ENCODE data around the gene TEX19.

The TEX19 gene

GRCh38 chr17:82321947-82322466, 37.0 kb upstream of the TEX19 start:
- no peak for DNase-seq (ENCODE audit: low spot score)

- DNase-seq (ENCODE audit: low spot score) = no peak
Observed at GRCh38 chr17:82322526-82323453, 36.3 kb upstream of the TEX19 start.

- no peak for DNase-seq (ENCODE audit: low spot score)
Observed at GRCh38 chr17:82323514-82324234, 35.4 kb upstream of the TEX19 start.

GRCh38 chr17:82324566-82325285, 34.3 kb upstream of the TEX19 start:
- no peak for DNase-seq (ENCODE audit: low spot score)

GRCh38 chr17:82325286-82326180, 33.5 kb upstream of the TEX19 start:
- no peak for DNase-seq (ENCODE audit: low spot score)

GRCh38 chr17:82327289-82327688, 31.8 kb upstream of the TEX19 start:
- DNase-seq (ENCODE audit: low spot score) = no peak

GRCh38 chr17:82327757-82328140, 31.3 kb upstream of the TEX19 start:
- DNase-seq (ENCODE audit: low spot score) = no peak

GRCh38 chr17:82328141-82328993, 30.7 kb upstream of the TEX19 start:
- DNase-seq (ENCODE audit: low spot score) = no peak

GRCh38 chr17:82328994-82329507, 30.0 kb upstream of the TEX19 start:
- DNase-seq (ENCODE audit: low spot score) = no peak

GRCh38 chr17:82329683-82330321, 29.2 kb upstream of the TEX19 start:
- DNase-seq (ENCODE audit: low spot score) = no peak

- peak; percentile 85 for DNase-seq (ENCODE audit: low spot score)
Observed at GRCh38 chr17:82330322-82331239, 28.5 kb upstream of the TEX19 start.

GRCh38 chr17:82331345-82331939, 27.6 kb upstream of the TEX19 start:
- no peak for DNase-seq (ENCODE audit: low spot score)

- peak; percentile 73 for DNase-seq (ENCODE audit: low spot score)
Observed at GRCh38 chr17:82332669-82333278, 26.3 kb upstream of the TEX19 start.

- DNase-seq (ENCODE audit: low spot score) = no peak
Observed at GRCh38 chr17:82333279-82334171, 25.5 kb upstream of the TEX19 start, which contains the start of gene SECTM1. SECTM1 (minus strand) TSS chr17:82333766; CDS start chr17:82327240, 6,526 bp downstream.

GRCh38 chr17:82334204-82334621, 24.8 kb upstream of the TEX19 start:
- DNase-seq (ENCODE audit: low spot score) = no peak

GRCh38 chr17:82334622-82335394, 24.2 kb upstream of the TEX19 start:
- no peak for DNase-seq (ENCODE audit: low spot score)
